ENCODE results near the gene CYP19A1. TPM values are rescaled to one million over a fixed set of nuclear protein-coding genes. Genes with fewer than 3 reads are reported as not detected.

Gene CYP19A1
- total RNA-seq, 2 experiments from 2014 or later: not detected

- Mint-ChIP-seq H3K27ac (no peak overlapping the region), H3K9me3 (ENCODE audit: insufficient read depth) (no peaks in the 10 kb centered on the region), H3K4me3 (no peak overlapping the region), H3K27me3 (ENCODE audit: low read depth) (peaks cover 2% of the 10 kb centered on the region), H3K4me1 (ENCODE audit: low read depth) (no peaks in the 10 kb centered on the region), H3K36me3 (ENCODE audit: low read depth) (no peaks in the 10 kb centered on the region)
- ATAC-seq (no peak), DNase-seq (no peak)
- POLR2A ChIA-PET: no interaction called here
- CTCF ChIA-PET: no interaction called here
These were observed 4.4 kb downstream of the CYP19A1 start for GRCh38 chr15:51334011-51334451.

GRCh38 chr15:51333571-51333970 lies 4.8 kb downstream of the CYP19A1 start:
- no peaks in the 10 kb centered on the region for H3K9me3 Mint-ChIP-seq (ENCODE audit: insufficient read depth)

GRCh38 chr15:51332206-51333147 lies 5.9 kb downstream of the CYP19A1 start:
- Mint-ChIP-seq H3K4me1 (ENCODE audit: low read depth) (no peaks in the 10 kb centered on the region), H3K36me3 (ENCODE audit: low read depth) (no peaks in the 10 kb centered on the region), H3K9me3 (ENCODE audit: insufficient read depth) (no peaks in the 10 kb centered on the region), H3K4me3 (no peak overlapping the region), H3K27ac (no peak overlapping the region), H3K27me3 (ENCODE audit: low read depth) (peaks cover 2% of the 10 kb centered on the region)
- DNase-seq: no peak
- POLR2A ChIA-PET: no interaction called here
- ATAC-seq: no peak
- CTCF ChIA-PET: interaction anchor here (0.9 kb wide), 1 partner anchor 337 kb away, joined by 3 read pairs; no protein-coding TSS in a partner anchor

More at GRCh38 chr15:51333571-51333970, 4.8 kb downstream of the CYP19A1 start:
- no peak overlapping the region for H3K4me3 Mint-ChIP-seq
- H3K27ac Mint-ChIP-seq: no peak overlapping the region
- no peaks in the 10 kb centered on the region for H3K4me1 Mint-ChIP-seq (ENCODE audit: low read depth)
- DNase-seq: no peak
- H3K27me3 Mint-ChIP-seq (ENCODE audit: low read depth): peaks cover 2% of the 10 kb centered on the region
- no peaks in the 10 kb centered on the region for H3K36me3 Mint-ChIP-seq (ENCODE audit: low read depth)
- CTCF ChIA-PET: interaction anchor here (0.9 kb wide), 1 partner anchor 338 kb away, joined by 3 read pairs; no protein-coding TSS in a partner anchor
- POLR2A ChIA-PET: no interaction called here
- ATAC-seq: no peak

GRCh38 chr15:51331141-51331540 lies 7.3 kb downstream of the CYP19A1 start:
- ChIA-PET CTCF (no interaction called here), POLR2A (no interaction called here)
- no peak overlapping the region for H3K27ac Mint-ChIP-seq
- ATAC-seq (no peak), DNase-seq (no peak)
- H3K4me3 Mint-ChIP-seq: no peak overlapping the region
- H3K9me3 Mint-ChIP-seq (ENCODE audit: insufficient read depth): no peaks in the 10 kb centered on the region
- no peaks in the 10 kb centered on the region for H3K4me1 Mint-ChIP-seq (ENCODE audit: low read depth)
- peaks cover 6% of the 10 kb centered on the region for H3K27me3 Mint-ChIP-seq (ENCODE audit: low read depth)
- no peaks in the 10 kb centered on the region for H3K36me3 Mint-ChIP-seq (ENCODE audit: low read depth)

- H3K27ac Mint-ChIP-seq: no peak overlapping the region
- H3K9me3 Mint-ChIP-seq (ENCODE audit: insufficient read depth): no peaks in the 10 kb centered on the region
- H3K4me1 Mint-ChIP-seq (ENCODE audit: low read depth): no peaks in the 10 kb centered on the region
- H3K27me3 Mint-ChIP-seq (ENCODE audit: low read depth): peaks cover 5% of the 10 kb centered on the region
- H3K4me3 Mint-ChIP-seq: no peak overlapping the region
- DNase-seq (no peak), ATAC-seq (no peak)
- POLR2A ChIA-PET: no interaction called here
- no peaks in the 10 kb centered on the region for H3K36me3 Mint-ChIP-seq (ENCODE audit: low read depth)
- CTCF ChIA-PET: no interaction called here
These were observed 9.5 kb downstream of the CYP19A1 start for GRCh38 chr15:51328926-51329325.

- Mint-ChIP-seq H3K36me3 (ENCODE audit: low read depth) (no peaks in the 10 kb centered on the region), H3K27me3 (ENCODE audit: low read depth) (peaks cover 5% of the 10 kb centered on the region), H3K27ac (no peak overlapping the region), H3K9me3 (ENCODE audit: insufficient read depth) (no peaks in the 10 kb centered on the region), H3K4me3 (no peak overlapping the region), H3K4me1 (ENCODE audit: low read depth) (no peaks in the 10 kb centered on the region)
- DNase-seq (no peak), ATAC-seq (no peak)
- POLR2A ChIA-PET: no interaction called here
- CTCF ChIA-PET: no interaction called here
These were observed 11.3 kb downstream of the CYP19A1 start for GRCh38 chr15:51327081-51327480.

- H3K27me3 Mint-ChIP-seq (ENCODE audit: low read depth): peaks cover 8% of the 10 kb centered on the region
- POLR2A ChIA-PET: no interaction called here
- no peak overlapping the region for H3K4me3 Mint-ChIP-seq
- no peak for ATAC-seq
- DNase-seq: no peak
- H3K36me3 Mint-ChIP-seq (ENCODE audit: low read depth): no peaks in the 10 kb centered on the region
- H3K27ac Mint-ChIP-seq: no peak overlapping the region
- no peaks in the 10 kb centered on the region for H3K4me1 Mint-ChIP-seq (ENCODE audit: low read depth)
- H3K9me3 Mint-ChIP-seq (ENCODE audit: insufficient read depth): no peaks in the 10 kb centered on the region
- CTCF ChIA-PET: no interaction called here
These were observed 13.2 kb downstream of the CYP19A1 start for GRCh38 chr15:51325167-51325566.

GRCh38 chr15:51323749-51324148 lies 14.6 kb downstream of the CYP19A1 start:
- H3K4me3 Mint-ChIP-seq: no peak overlapping the region
- no peak for DNase-seq
- no peak overlapping the region for H3K27ac Mint-ChIP-seq
- peaks cover 8% of the 10 kb centered on the region for H3K27me3 Mint-ChIP-seq (ENCODE audit: low read depth)
- ChIA-PET CTCF (no interaction called here), POLR2A (no interaction called here)
- no peaks in the 10 kb centered on the region for H3K4me1 Mint-ChIP-seq (ENCODE audit: low read depth)
- no peak for ATAC-seq
- H3K36me3 Mint-ChIP-seq (ENCODE audit: low read depth): no peaks in the 10 kb centered on the region
- no peaks in the 10 kb centered on the region for H3K9me3 Mint-ChIP-seq (ENCODE audit: insufficient read depth)

GRCh38 chr15:51322621-51323296 lies 15.6 kb downstream of the CYP19A1 start:
- ATAC-seq (no peak), DNase-seq (no peak)
- H3K27me3 Mint-ChIP-seq (ENCODE audit: low read depth): peaks cover 8% of the 10 kb centered on the region
- H3K27ac Mint-ChIP-seq: no peak overlapping the region
- no peaks in the 10 kb centered on the region for H3K9me3 Mint-ChIP-seq (ENCODE audit: insufficient read depth)
- no peak overlapping the region for H3K4me3 Mint-ChIP-seq
- POLR2A ChIA-PET: no interaction called here
- no peaks in the 10 kb centered on the region for H3K4me1 Mint-ChIP-seq (ENCODE audit: low read depth)
- H3K36me3 Mint-ChIP-seq (ENCODE audit: low read depth): no peaks in the 10 kb centered on the region
- CTCF ChIA-PET: no interaction called here

- no peak for ATAC-seq
- Mint-ChIP-seq H3K4me3 (no peak overlapping the region), H3K4me1 (ENCODE audit: low read depth) (no peaks in the 10 kb centered on the region), H3K36me3 (ENCODE audit: low read depth) (no peaks in the 10 kb centered on the region), H3K27me3 (ENCODE audit: low read depth) (peaks cover 4% of the 10 kb centered on the region), H3K27ac (no peak overlapping the region), H3K9me3 (ENCODE audit: insufficient read depth) (no peaks in the 10 kb centered on the region)
- no peak for DNase-seq
- ChIA-PET CTCF (no interaction called here), POLR2A (no interaction called here)
These were observed 17.1 kb downstream of the CYP19A1 start for GRCh38 chr15:51321316-51321715.

- Mint-ChIP-seq H3K36me3 (ENCODE audit: low read depth) (no peaks in the 10 kb centered on the region), H3K4me3 (no peak overlapping the region), H3K27ac (no peak overlapping the region), H3K9me3 (ENCODE audit: insufficient read depth) (no peaks in the 10 kb centered on the region), H3K4me1 (ENCODE audit: low read depth) (no peaks in the 10 kb centered on the region), H3K27me3 (ENCODE audit: low read depth) (peaks cover 2% of the 10 kb centered on the region)
- POLR2A ChIA-PET: no interaction called here
- CTCF ChIA-PET: no interaction called here
- ATAC-seq (no peak), DNase-seq (no peak)
These were observed 17.6 kb downstream of the CYP19A1 start for GRCh38 chr15:51320843-51321242.

GRCh38 chr15:51319539-51319938 lies 18.9 kb downstream of the CYP19A1 start:
- Mint-ChIP-seq H3K27me3 (ENCODE audit: low read depth) (peaks cover 2% of the 10 kb centered on the region), H3K4me3 (no peak overlapping the region), H3K36me3 (ENCODE audit: low read depth) (no peaks in the 10 kb centered on the region), H3K27ac (no peak overlapping the region), H3K9me3 (ENCODE audit: insufficient read depth) (no peaks in the 10 kb centered on the region), H3K4me1 (ENCODE audit: low read depth) (no peaks in the 10 kb centered on the region)
- ChIA-PET CTCF (no interaction called here), POLR2A (no interaction called here)
- no peak for DNase-seq
- no peak for ATAC-seq
